ENCODE data around the gene B3GAT1.

B3GAT1 gene

GRCh38 chr11:134357545-134357839, 54.5 kb downstream of the B3GAT1 start:
- Histone ChIP-seq H3K27ac (ENCODE audit: low read length) (no peak overlapping the region), H3K4me2 (ENCODE audit: low read depth, low read length) (no peak overlapping the region), H3K36me3 (replicated peaks; ENCODE audit: insufficient read depth, low read length) (no peaks in the 10 kb centered on the region), H3K79me2 (ENCODE audit: low read length) (no peaks in the 10 kb centered on the region), H3K27me3 (replicated peaks; ENCODE audit: insufficient read depth, low read length) (no peaks in the 10 kb centered on the region), H3K9me2 (replicated peaks; ENCODE audit: insufficient read depth, low read length) (no peaks in the 10 kb centered on the region), H3K4me3 (ENCODE audit: low read length) (no peak overlapping the region), H3F3A (ENCODE audit: insufficient read depth, low read length) (no peaks in the 10 kb centered on the region), H3K9ac (ENCODE audit: low read length) (no peak overlapping the region), H4K20me1 (ENCODE audit: insufficient read depth, low read length) (no peaks in the 10 kb centered on the region), H3K9me3 (replicated peaks; ENCODE audit: insufficient read depth, low read length) (no peaks in the 10 kb centered on the region), H2AFZ (ENCODE audit: low read length) (no peak overlapping the region), H3K4me1 (ENCODE audit: low read length) (no peaks in the 10 kb centered on the region)
- no peak for DNase-seq
- no peak for TF ChIP-seq EZH2phosphoT487 (IDR thresholded peaks at IDR 0.05; ENCODE audit: low read length)
- TF ChIP-seq CTCF (IDR thresholded peaks at IDR 0.05; ENCODE audit: low read length), result no peak

DNA sequence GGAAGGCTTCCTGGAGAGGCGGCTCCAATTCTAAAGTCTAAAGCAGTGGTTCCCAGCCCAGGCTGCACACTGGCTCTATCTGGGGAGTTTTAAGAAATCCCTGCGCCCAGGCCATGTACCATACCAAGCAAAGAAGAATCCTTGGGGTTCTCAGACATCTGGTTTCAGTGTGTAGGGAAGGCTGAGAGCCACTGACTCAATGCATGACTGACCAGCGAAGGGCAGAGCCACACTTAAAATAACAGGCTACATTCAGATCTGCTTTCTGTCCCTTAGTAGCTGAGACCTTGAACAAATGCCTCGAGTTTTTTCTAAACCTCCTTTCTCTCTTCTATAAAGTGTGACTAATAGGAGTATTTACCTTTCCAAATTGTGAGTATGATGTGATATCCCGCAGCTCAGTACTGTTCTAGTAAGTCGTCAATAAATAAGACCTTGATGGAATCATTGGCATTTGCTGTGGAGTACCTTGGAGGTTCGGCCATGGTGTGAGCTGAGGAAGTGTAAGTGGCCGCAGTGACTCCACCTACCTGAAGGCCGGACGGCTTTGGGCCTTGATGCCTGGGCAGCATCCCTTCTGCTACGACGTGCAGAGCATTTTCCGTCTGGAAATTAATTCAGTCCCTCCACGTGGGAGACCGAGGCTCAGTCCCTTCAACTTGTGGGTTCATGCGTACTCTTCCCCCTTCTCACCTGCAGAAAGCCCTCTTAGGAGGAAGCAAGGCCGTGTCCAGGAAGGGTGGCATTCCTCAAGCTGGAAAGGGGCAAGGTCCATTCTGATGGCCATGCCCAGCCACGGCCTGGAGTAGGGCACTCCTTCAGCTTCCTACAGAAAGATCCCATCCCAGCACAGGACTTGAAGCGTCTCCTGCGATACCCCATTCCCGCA, 55.1 kb downstream of the B3GAT1 start:
- Histone ChIP-seq H4K20me1 (ENCODE audit: insufficient read depth, low read length) (no peaks in the 10 kb centered on the region), H2AFZ (ENCODE audit: low read length) (no peak overlapping the region), H3K27me3 (replicated peaks; ENCODE audit: insufficient read depth, low read length) (no peaks in the 10 kb centered on the region), H3F3A (ENCODE audit: insufficient read depth, low read length) (no peaks in the 10 kb centered on the region), H3K9ac (ENCODE audit: low read length) (no peak overlapping the region), H3K4me3 (ENCODE audit: low read length) (no peak overlapping the region), H3K4me2 (ENCODE audit: low read depth, low read length) (no peak overlapping the region), H3K79me2 (ENCODE audit: low read length) (no peaks in the 10 kb centered on the region), H3K9me2 (replicated peaks; ENCODE audit: insufficient read depth, low read length) (no peaks in the 10 kb centered on the region), H3K4me1 (ENCODE audit: low read length) (no peaks in the 10 kb centered on the region), H3K36me3 (replicated peaks; ENCODE audit: insufficient read depth, low read length) (no peaks in the 10 kb centered on the region), H3K9me3 (replicated peaks; ENCODE audit: insufficient read depth, low read length) (no peaks in the 10 kb centered on the region), H3K27ac (ENCODE audit: low read length) (no peak overlapping the region)
- no peak for TF ChIP-seq EZH2 (optimal IDR thresholded peaks at IDR 0.05; ENCODE audit: low read depth, low read length)
- TF ChIP-seq EZH2phosphoT487 (IDR thresholded peaks at IDR 0.05; ENCODE audit: low read length), result no peak
- no peak for TF ChIP-seq CTCF (IDR thresholded peaks at IDR 0.05; ENCODE audit: low read length)
- no peak for DNase-seq

DNA sequence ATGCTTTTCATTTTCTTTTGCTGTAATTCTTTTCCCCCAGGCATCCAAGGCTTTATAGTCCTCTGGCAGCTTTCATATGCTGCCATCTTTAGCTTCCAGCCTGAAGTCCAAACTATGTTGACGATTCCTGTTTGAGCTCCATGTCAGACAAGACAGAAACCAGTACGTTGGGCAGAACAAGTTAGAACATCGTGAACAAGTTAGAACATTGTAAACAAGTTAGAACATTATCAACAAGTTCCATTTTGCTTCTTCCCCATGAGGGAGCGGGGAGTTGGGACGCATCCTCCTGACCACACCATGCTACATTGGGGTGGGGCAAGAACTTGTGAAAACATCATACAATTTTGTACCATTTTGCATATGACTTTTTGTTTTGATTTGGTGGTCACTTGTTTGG, 56.4 kb downstream of the B3GAT1 start:
- Histone ChIP-seq H3K4me2 (ENCODE audit: low read depth, low read length) (no peak overlapping the region), H3K9me2 (replicated peaks; ENCODE audit: insufficient read depth, low read length) (no peaks in the 10 kb centered on the region), H3K9me3 (replicated peaks; ENCODE audit: insufficient read depth, low read length) (no peaks in the 10 kb centered on the region), H2AFZ (ENCODE audit: low read length) (no peak overlapping the region), H4K20me1 (ENCODE audit: insufficient read depth, low read length) (no peaks in the 10 kb centered on the region), H3K27me3 (replicated peaks; ENCODE audit: insufficient read depth, low read length) (no peaks in the 10 kb centered on the region), H3K4me3 (ENCODE audit: low read length) (no peak overlapping the region), H3K27ac (ENCODE audit: low read length) (no peak overlapping the region), H3K4me1 (ENCODE audit: low read length) (no peaks in the 10 kb centered on the region), H3K79me2 (ENCODE audit: low read length) (no peaks in the 10 kb centered on the region), H3K9ac (ENCODE audit: low read length) (no peak overlapping the region), H3F3A (ENCODE audit: insufficient read depth, low read length) (no peaks in the 10 kb centered on the region), H3K36me3 (replicated peaks; ENCODE audit: insufficient read depth, low read length) (no peaks in the 10 kb centered on the region)
- TF ChIP-seq EZH2phosphoT487 (IDR thresholded peaks at IDR 0.05; ENCODE audit: low read length), result no peak
- no peak for TF ChIP-seq CTCF (IDR thresholded peaks at IDR 0.05; ENCODE audit: low read length)
- TF ChIP-seq EZH2 (optimal IDR thresholded peaks at IDR 0.05; ENCODE audit: low read depth, low read length), result no peak
- no peak for DNase-seq
